Type B pancreatic cell (in vitro differentiated cells): Measurements from ENCODE around the gene NPW. TPM values are rescaled to one million over a fixed set of nuclear protein-coding genes. Genes with fewer than 3 reads are reported as not detected.
A peak's percentile ranks its signal among the peaks of the same experiment; 100 is the strongest.

Experiments used
- DNase-seq: peaks from one replicate; pipeline ENCODE4 v3.0.0; 2021; ENCODE audit warnings: mixed read lengths; ENCODE audit not compliant: unreplicated experiment; ENCODE audit errors: extremely low spot score
- H3K27ac Mint-ChIP-seq: 2 replicates; pipeline ENCODE4 v1.8.0; 2021; ENCODE audit warnings: mild to moderate bottlenecking, mixed read lengths
- H3K27me3 Mint-ChIP-seq: 2 replicates; pipeline ENCODE4 v1.8.0; 2021; ENCODE audit warnings: mixed read lengths
- H3K36me3 Mint-ChIP-seq: 2 replicates; pipeline ENCODE4 v1.8.0; 2021; ENCODE audit warnings: mixed read lengths
- H3K4me1 Mint-ChIP-seq: one replicate; pipeline ENCODE4 v1.8.0; 2021; ENCODE audit warnings: mixed read lengths; ENCODE audit not compliant: unreplicated experiment
- H3K4me3 Mint-ChIP-seq: 2 replicates; pipeline ENCODE4 v1.8.0; 2021; ENCODE audit warnings: mild to moderate bottlenecking, mixed read lengths
- H3K9me3 Mint-ChIP-seq: 2 replicates; pipeline ENCODE4 v1.8.0; 2021; ENCODE audit warnings: mixed read lengths
- CTCF ChIP-seq: fragments of 200-600 bp; sonication (generic); conservative IDR thresholded peaks from 2 replicates; pipeline ENCODE4 v1.5.0; 2021; ENCODE audit warnings: antibody characterized with exemption, mild to moderate bottlenecking
- total RNA-seq: library from RNA; stranded (reverse); gene quantifications from 2 replicates; pipeline ENCODE4 v1.2.1, GENCODE V29; 2021; ENCODE audit warnings: low replicate concordance

Gene NPW
- total RNA-seq, 1 donor from 2014 or later, result 4.7 TPM

- H3K36me3 Mint-ChIP-seq, result no peaks in the 10 kb centered on the region
- no peak for TF ChIP-seq CTCF
- no peaks in the 10 kb centered on the region for H3K27me3 Mint-ChIP-seq
- peak overlapping the region; percentile 77 for H3K27ac Mint-ChIP-seq
- peak overlapping the region; percentile 62 for H3K4me3 Mint-ChIP-seq
- peaks cover 15% of the 10 kb centered on the region for H3K4me1 Mint-ChIP-seq
- no peak for DNase-seq
- H3K9me3 Mint-ChIP-seq, result no peaks in the 10 kb centered on the region
Observed at GRCh38 chr16:2038382-2039231, 19.0 kb downstream of the NPW start.

- Mint-ChIP-seq H3K9me3 (no peaks in the 10 kb centered on the region), H3K4me3 (peak overlapping the region; percentile 76), H3K27ac (peak overlapping the region; percentile 62), H3K4me1 (peaks cover 15% of the 10 kb centered on the region), H3K36me3 (no peaks in the 10 kb centered on the region), H3K27me3 (no peaks in the 10 kb centered on the region)
- no peak for DNase-seq
- TF ChIP-seq CTCF, result no peak
Observed at GRCh38 chr16:2039274-2040031, 19.9 kb downstream of the NPW start.

GRCh38 chr16:2040041-2040786, 20.6 kb downstream of the NPW start:
- Mint-ChIP-seq H3K27me3 (no peaks in the 10 kb centered on the region), H3K4me3 (no peak overlapping the region), H3K4me1 (peaks cover 15% of the 10 kb centered on the region), H3K36me3 (no peaks in the 10 kb centered on the region), H3K9me3 (no peaks in the 10 kb centered on the region), H3K27ac (no peak overlapping the region)
- no peak for DNase-seq
- TF ChIP-seq CTCF, result no peak

- TF ChIP-seq CTCF, result no peak
- Mint-ChIP-seq H3K36me3 (no peaks in the 10 kb centered on the region), H3K4me1 (peaks cover 15% of the 10 kb centered on the region), H3K9me3 (no peaks in the 10 kb centered on the region), H3K27me3 (no peaks in the 10 kb centered on the region), H3K4me3 (no peak overlapping the region), H3K27ac (peak overlapping the region; percentile 16)
- DNase-seq, result no peak
Observed at GRCh38 chr16:2040787-2041522, 21.4 kb downstream of the NPW start.
